ENCODE results near the gene BANF2.

DNA sequence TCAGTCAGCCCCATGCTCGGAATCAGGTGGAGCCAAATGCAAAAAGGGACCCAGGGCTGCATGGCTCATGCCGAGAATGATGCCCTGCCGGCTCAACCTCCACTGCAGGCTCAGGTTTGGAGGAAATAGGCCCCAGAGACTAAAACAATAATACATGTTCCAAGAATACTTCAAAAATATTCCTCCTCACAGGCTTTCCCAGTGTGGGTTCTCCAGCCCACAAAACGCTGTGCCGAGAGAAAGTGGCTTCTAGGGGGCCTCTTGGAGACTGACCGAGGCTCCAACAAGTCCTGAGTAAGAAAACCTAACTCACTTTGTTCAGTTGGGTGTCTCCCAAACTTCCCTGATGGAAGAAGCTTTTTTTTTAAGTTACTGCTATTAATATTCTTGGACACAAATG lies 73.9 kb downstream of the BANF2 start:
- TF ChIP-seq GATA2 (CRISPR knock-in tag; IDR thresholded peaks at IDR 0.05) (no peak), TEAD4 (IDR thresholded peaks at IDR 0.05; ENCODE audit: borderline replicate concordance, insufficient read depth) (no peak), POLR2AphosphoS5 (IDR thresholded peaks at IDR 0.05; ENCODE audit: low read depth, low read length) (no peak), MXI1 (IDR thresholded peaks at IDR 0.05; ENCODE audit: low read depth, low read length) (no peak)
- TF ChIP-seq, protein P1, sequence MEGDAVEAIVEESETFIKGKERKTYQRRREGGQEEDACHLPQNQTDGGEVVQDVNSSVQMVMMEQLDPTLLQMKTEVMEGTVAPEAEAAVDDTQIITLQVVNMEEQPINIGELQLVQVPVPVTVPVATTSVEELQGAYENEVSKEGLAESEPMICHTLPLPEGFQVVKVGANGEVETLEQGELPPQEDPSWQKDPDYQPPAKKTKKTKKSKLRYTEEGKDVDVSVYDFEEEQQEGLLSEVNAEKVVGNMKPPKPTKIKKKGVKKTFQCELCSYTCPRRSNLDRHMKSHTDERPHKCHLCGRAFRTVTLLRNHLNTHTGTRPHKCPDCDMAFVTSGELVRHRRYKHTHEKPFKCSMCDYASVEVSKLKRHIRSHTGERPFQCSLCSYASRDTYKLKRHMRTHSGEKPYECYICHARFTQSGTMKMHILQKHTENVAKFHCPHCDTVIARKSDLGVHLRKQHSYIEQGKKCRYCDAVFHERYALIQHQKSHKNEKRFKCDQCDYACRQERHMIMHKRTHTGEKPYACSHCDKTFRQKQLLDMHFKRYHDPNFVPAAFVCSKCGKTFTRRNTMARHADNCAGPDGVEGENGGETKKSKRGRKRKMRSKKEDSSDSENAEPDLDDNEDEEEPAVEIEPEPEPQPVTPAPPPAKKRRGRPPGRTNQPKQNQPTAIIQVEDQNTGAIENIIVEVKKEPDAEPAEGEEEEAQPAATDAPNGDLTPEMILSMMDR (IDR thresholded peaks at IDR 0.05) = no peak
